Sigmoid colon (tissue), 4 donors: ENCODE measurements around the gene MAP3K2.

Experiments used
- POLR2A ChIP-seq, 2 donors: fragments of 450-650 bp; IDR thresholded peaks; one replicate each; pipeline ENCODE4 v1.6.1; 2016; ENCODE audit warnings: antibody characterized with exemption in 2 of 2, mild to moderate bottlenecking in 2 of 2, moderate library complexity in 2 of 2
- POLR2AphosphoS5 ChIP-seq, 4 donors: sonication (generic); formaldehyde crosslinking; IDR thresholded peaks; one replicate each; pipeline ENCODE4 v1.6.1; 2017; ENCODE audit warnings: antibody characterized with exemption in 4 of 4
- TF ChIP-seq, protein P1 (sequence below), 4 experiments: fragments of 450-650 bp in 3 of 4; fragments of 200-600 bp in 1 of 4; IDR thresholded peaks; one replicate each; pipeline ENCODE4 v1.5.1; 2016 to 2019; ENCODE audit warnings: antibody characterized with exemption in 4 of 4, mild to moderate bottlenecking in 3 of 4, moderate library complexity in 2 of 4

DNA sequence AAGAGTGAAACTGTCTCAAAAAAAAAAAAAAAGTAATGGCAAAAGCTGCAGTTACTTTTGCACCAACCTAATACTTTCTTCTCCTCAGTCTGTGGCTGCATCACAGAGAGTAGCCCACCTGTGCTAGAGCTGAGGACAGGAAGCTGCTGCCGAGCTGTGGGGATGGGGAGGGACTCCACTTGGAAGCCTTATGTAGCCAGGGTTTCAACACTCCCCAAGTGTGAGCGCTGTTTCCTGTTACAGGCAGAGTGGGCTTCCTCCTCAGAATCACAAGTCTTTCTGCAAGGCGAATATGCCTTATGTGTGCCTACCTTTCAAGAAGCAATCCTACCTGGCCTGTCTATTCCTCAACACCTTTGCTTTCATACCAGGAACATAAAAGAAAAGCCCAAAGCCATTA is 131.4 kb downstream of the MAP3K2 start:
- TF ChIP-seq, protein P1, sequence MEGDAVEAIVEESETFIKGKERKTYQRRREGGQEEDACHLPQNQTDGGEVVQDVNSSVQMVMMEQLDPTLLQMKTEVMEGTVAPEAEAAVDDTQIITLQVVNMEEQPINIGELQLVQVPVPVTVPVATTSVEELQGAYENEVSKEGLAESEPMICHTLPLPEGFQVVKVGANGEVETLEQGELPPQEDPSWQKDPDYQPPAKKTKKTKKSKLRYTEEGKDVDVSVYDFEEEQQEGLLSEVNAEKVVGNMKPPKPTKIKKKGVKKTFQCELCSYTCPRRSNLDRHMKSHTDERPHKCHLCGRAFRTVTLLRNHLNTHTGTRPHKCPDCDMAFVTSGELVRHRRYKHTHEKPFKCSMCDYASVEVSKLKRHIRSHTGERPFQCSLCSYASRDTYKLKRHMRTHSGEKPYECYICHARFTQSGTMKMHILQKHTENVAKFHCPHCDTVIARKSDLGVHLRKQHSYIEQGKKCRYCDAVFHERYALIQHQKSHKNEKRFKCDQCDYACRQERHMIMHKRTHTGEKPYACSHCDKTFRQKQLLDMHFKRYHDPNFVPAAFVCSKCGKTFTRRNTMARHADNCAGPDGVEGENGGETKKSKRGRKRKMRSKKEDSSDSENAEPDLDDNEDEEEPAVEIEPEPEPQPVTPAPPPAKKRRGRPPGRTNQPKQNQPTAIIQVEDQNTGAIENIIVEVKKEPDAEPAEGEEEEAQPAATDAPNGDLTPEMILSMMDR (IDR thresholded peaks at IDR 0.05), result no peak
- TF ChIP-seq POLR2A (IDR thresholded peaks at IDR 0.05) (no peak), POLR2AphosphoS5 (IDR thresholded peaks at IDR 0.05) (no peak)
